OCI-LY3 (cell line): Measurements from ENCODE around the gene HMGB3.

ENCODE experiments used
- CTCF ChIP-seq: fragments of 200-600, 300-600 bp; sonication (generic); IDR thresholded peaks from 2 replicates; pipeline ENCODE4 v1.5.1; 2014; ENCODE audit warnings: antibody characterized with exemption, low read length, low read depth
- EZH2phosphoT487 ChIP-seq: fragments of 200-600 bp; shearing (Covaris generic); IDR thresholded peaks from 2 replicates; pipeline ENCODE4 v1.6.1; 2018; ENCODE audit warnings: antibody characterized with exemption, mixed run types, low read depth

- TF ChIP-seq CTCF (no peak), EZH2phosphoT487 (no peak)
These were observed 48.3 kb downstream of the HMGB3 start for GRCh38 chrX:151031391-151031975.
